ENCODE data around the gene PDE11A.
"Not testable (repeated sequence)": the region's sequence is repeated elsewhere in the genome, so short reads cannot be mapped to it uniquely, and the experiment has no call there.

PDE11A gene

DNA sequence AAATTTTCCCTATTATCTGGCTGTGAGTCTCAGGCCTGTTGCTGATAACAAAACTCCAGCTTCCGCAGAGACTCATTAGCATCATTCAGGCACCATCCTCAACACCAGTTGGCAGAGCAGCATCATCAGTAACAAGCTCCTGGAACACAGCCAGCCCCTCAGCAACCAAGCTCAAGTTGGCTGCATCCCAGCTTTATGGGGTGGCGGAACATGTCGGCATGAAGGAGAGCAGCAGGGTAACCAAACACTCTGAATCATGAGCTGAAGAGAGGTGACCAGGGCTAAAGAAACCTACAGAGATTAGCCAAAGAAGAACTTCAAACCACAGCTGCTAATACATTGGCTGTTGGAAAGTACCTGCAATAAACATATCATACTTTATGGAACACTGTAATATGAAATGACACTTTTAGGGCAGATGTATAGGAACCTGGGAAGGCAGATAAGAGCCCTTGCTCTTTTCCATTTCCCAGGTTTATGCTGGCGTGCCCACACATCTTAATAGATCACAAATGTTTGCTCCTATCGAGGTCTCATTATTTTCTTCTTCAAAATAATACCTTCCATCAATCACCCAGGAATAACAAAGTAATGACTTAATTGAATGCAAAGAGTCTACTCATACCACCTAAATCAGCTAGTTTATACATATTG, 63.8 kb downstream of the PDE11A start:
- no peak for DNase-seq

- DNase-seq = no peak
Measured at GRCh38 chr2:178006710-178007109, 65.9 kb downstream of the PDE11A start.

DNA sequence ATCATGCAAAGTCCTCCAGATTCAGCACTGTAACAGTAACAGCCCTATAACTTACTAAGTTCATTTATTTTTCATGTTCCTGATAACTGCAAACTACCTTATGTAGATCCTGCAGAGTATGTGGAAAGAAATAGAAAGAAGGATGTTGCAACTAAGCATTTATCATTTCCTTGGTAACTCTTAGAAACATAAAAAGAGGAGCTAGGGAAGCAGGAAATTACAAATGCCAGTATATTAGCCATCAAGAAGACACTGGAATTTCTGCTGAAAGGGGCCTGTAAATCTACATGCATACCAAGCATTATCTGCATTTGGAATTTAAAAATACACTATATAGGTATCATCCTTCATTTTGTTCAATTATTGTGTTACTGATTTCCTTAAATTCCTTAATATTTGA, 66.8 kb downstream of the PDE11A start:
- DNase-seq = no peak

DNA sequence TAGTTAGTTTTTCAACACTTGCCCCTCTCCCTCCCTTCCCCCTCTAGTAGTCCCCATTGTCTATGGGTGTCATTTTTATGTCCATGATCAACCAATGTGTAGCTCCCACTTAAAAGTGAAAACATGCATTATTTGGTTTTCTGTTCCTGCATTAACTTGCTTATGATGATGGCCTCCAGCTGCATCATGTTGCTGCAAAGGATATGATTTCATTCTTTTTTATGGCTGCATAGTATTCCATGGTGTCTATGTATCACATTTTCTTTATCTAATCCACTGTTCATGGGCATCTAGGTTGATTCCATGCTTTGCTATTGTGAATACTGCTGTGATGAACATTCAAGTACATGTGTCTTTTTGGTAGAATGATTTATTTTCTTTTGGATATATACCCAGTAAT, 70.5 kb downstream of the PDE11A start:
- DNase-seq = no peak

GRCh38 chr2:177998996-177999395, 73.6 kb downstream of the PDE11A start:
- no peak for DNase-seq

DNA sequence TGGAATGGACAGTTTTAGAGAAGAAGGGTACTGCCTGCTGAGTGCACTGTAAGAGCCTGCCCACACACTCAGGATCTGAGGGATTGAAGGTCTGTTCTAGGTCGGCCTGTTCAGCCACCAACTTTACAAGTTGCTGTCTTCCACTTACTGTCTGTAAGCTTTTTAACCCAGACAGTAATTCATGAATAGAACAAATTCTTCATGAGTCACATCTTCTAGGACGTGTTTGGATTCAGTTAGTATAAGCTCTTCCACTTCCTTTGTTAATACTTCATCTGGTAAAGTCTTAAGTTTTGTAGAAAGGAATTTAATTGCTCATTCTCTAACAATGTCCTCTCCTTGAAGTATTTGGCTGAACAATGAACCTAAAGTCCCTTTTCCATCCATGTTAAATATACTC, 74.6 kb downstream of the PDE11A start:
- DNase-seq = no peak

- no peak for DNase-seq
Measured at GRCh38 chr2:177992992-177993391, 79.6 kb downstream of the PDE11A start.

- DNase-seq = no peak
Measured at GRCh38 chr2:177989029-177989885, 83.3 kb downstream of the PDE11A start.

DNA sequence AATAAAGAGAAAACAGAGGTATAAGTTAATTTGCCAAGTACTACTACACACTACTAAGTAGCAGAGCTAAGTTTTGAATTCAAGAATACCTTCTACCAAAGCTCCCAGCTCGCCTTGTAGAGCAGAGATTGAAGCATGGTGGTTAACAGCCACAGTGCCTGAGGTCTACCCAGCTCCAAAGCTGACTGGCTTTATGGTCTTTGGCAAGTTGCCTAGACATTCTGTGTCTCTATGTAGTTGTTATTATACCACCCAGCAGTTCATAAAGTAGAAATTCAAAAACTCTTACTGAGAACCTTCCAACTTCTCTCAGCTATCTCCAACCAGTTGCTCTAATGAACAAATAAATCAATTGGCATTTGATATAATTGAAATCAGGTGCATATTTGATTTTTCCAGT, 87.8 kb downstream of the PDE11A start:
- no peak for DNase-seq

- DNase-seq = no peak
Measured at GRCh38 chr2:177983183-177983788, 89.3 kb downstream of the PDE11A start.

GRCh38 chr2:177972782-177973181, 99.8 kb downstream of the PDE11A start:
- DNase-seq = no peak

GRCh38 chr2:177972123-177972522, 100.5 kb downstream of the PDE11A start:
- no peak for DNase-seq

GRCh38 chr2:177970670-177971454, 101.7 kb downstream of the PDE11A start:
- no peak for DNase-seq

- DNase-seq = no peak
Measured at GRCh38 chr2:177964892-177965291, 107.7 kb downstream of the PDE11A start.

- DNase-seq = no peak
Measured at GRCh38 chr2:177952151-177952550, 120.4 kb downstream of the PDE11A start.

DNA sequence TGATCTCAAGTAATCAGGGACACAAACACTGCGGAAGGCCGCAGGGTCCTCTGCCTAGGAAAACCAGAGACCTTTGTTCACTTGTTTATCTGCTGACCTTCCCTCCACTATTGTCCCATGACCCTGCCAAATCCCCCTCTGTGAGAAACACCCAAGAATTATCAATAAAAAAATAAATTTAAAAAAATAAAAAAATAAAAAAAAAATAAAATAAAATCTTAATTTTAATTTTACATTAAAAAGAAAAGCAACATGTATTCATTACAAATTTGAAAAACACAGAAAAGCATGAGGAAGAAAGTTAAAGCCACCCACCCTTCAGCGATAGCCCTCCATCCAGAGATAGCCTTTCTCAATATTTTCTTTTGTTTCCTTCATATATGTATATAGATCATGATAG, 125.0 kb downstream of the PDE11A start:
- DNase-seq = not testable (repeated sequence)

GRCh38 chr2:177944530-177944929, 128.0 kb downstream of the PDE11A start:
- not testable (repeated sequence) for DNase-seq

DNA sequence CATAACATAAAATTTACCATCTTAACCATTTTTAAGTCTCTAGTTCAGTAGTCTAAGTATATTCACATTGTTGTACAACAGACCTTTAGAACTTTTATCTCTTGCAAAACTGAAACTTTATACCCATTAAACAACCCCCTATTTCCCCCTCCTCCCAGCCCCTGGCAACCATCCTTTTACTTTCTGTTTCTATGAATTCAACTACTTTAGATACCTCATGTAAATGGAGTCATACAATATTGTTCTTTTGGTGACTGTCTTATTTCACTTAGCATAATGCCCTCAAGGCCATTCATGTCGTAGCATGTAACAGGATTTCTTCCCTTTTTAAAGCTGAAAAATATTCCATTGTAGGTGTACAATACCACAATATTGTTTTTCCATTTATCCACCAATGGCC, 129.8 kb downstream of the PDE11A start:
- DNase-seq = no peak

GRCh38 chr2:177939211-177939610, 133.4 kb downstream of the PDE11A start:
- DNase-seq = no peak

DNA sequence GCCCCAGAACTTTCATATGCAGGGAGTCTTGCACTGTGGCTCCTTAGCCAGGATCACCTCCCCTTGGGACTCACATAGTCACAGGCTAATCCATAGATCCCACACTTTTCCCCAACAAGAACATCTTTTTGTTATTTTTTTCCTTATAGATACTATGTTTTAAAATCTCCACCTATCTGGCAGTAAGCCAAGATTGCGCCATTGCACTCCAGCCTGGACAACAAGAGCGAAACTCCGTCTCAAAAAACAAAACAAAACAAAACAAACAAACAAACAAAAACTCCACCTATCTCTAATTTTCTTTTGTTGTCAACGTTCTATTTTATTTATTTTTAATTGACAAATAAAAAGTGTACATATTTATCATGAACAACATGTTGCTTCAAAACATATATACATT, 141.7 kb downstream of the PDE11A start:
- no peak for DNase-seq

DNA sequence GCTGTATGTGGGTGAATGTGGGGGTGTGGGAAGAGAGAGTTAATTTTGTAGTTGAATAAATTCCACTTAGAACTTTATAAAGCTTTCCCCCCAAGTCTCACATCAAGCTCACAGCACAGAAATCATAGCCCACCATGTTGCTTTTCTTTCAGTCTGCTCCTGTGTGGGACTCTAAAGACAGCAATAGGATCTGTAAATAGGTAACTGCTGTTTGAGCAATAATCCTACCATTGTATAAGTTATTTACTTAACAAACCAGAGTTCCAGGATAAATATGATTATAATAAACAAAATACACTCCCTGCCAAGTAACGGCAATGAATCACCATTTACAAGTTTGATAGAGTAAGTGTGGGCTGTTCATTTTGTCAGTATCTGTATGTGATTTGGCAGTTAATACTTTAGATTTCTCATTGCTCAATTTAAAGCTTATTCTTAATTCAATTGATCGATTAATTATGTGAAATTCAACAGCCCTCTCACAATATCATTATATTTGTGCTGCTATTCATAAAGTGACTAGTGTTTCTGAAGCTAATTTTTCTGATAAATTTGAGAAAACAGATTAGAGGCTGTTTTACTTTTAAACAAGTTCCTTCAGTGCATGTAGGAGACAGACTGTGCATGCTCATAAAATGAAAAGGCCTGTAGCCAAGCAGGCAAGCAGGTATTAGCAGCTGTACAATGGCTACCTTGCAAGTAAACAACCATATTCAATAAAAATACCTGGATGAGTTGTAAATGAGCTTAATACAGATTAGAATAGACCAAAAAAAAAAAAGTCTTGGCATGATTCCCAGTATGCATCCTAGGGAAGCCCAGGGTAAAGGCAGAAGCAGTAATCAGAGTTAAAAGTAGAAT, 142.7 kb downstream of the PDE11A start:
- no peak for DNase-seq

GRCh38 chr2:177923323-177923722, 149.3 kb downstream of the PDE11A start:
- no peak for DNase-seq

Measured in activated effector memory CD4-positive, alpha-beta T cell treated with anti-CD3 and anti-CD28 coated beads, Interleukin-2, amount 50 U/mL, for 16 hours (primary cell).